K562 (cell line): ENCODE results near the gene NCR1. TPM values are rescaled to one million over a fixed set of nuclear protein-coding genes. Genes with fewer than 3 reads are reported as not detected.

Source experiments
- ATF1 ChIP-seq, 2 experiments: fragments of 450-650 bp in 1 of 2; IDR thresholded peaks; 2 replicates each; pipeline ENCODE4 v1.6.1; 2016; ENCODE audit warnings: missing compliant biosample characterization in 1 of 2, missing genetic modification characterization in 1 of 2
- CAMTA2 ChIP-seq: fragments of 250-450 bp; sonication (Bioruptor Pico); conservative IDR thresholded peaks from 2 replicates; pipeline ENCODE4 v1.5.1; 2022
- CEBPB ChIP-seq: fragments of 450-650 bp; IDR thresholded peaks from 2 replicates; pipeline ENCODE4 v1.6.1; 2016; ENCODE audit warnings: missing genetic modification characterization, missing compliant biosample characterization
- CEBPG ChIP-seq, 3 experiments: fragments of 200-800 bp in 1 of 3; sonication (Bioruptor generic) in 1 of 3; sonication (generic) in 1 of 3; formaldehyde crosslinking in 1 of 3; IDR thresholded peaks in 2 of 3; conservative IDR thresholded peaks in 1 of 3; 2 replicates each; pipeline versions ENCODE4 v1.6.1 to v1.8.0; 2016 to 2022; ENCODE audit warnings: missing compliant biosample characterization in 2 of 3, missing genetic modification characterization in 2 of 3, mild to moderate bottlenecking in 1 of 3, missing genetic modification reagents in 1 of 3
- DMBX1 ChIP-seq: fragments of 250-450 bp; sonication (Bioruptor Pico); IDR thresholded peaks from 2 replicates; pipeline ENCODE4 v1.8.0; 2022; ENCODE audit warnings: inconsistent platforms, mild to moderate bottlenecking, moderate library complexity, borderline replicate concordance
- FOSL1 ChIP-seq: fragments of 200-800 bp; sonication (Bioruptor generic); conservative IDR thresholded peaks from 2 replicates; pipeline ENCODE4 v1.6.1; 2016; ENCODE audit warnings: missing genetic modification characterization, missing compliant biosample characterization
- HDAC8 ChIP-seq: fragments of 450-650 bp; IDR thresholded peaks from 2 replicates; pipeline ENCODE4 v1.6.1; 2016; ENCODE audit warnings: mild to moderate bottlenecking, missing genetic modification characterization, moderate library complexity, missing compliant biosample characterization
- KHSRP ChIP-seq: fragments of 450-650 bp; IDR thresholded peaks from 2 replicates; pipeline ENCODE4 v1.6.1; 2017
- MCM3 ChIP-seq: fragments of 450-650 bp; IDR thresholded peaks from 2 replicates; pipeline ENCODE4 v1.6.1; 2016
- RBBP5 ChIP-seq: fragments of 200-600 bp; sonication (generic); IDR thresholded peaks from 2 replicates; pipeline ENCODE4 v1.6.1; 2012; ENCODE audit warnings: borderline replicate concordance, mild to moderate bottlenecking, low read length, control low read depth, inconsistent platforms; ENCODE audit not compliant: insufficient read depth, poor library complexity, severe bottlenecking
- TEAD4 ChIP-seq, 2 experiments: sonication (generic) in 1 of 2; formaldehyde crosslinking in 1 of 2; IDR thresholded peaks; 2 replicates each; pipeline versions ENCODE4 v1.6.1 to v1.8.0; 2012 to 2022; ENCODE audit warnings: borderline replicate concordance in 1 of 2, inconsistent platforms in 1 of 2, low read length in 1 of 2, mild to moderate bottlenecking in 1 of 2, missing genetic modification reagents in 1 of 2
- YBX1 ChIP-seq: fragments of 450-650 bp; IDR thresholded peaks from 2 replicates; pipeline ENCODE4 v1.7.1; 2016; ENCODE audit warnings: mild to moderate bottlenecking
- ZNF146 ChIP-seq: IDR thresholded peaks from one replicate; pipeline ENCODE4 v1.6.1; 2018; ENCODE audit warnings: missing compliant biosample characterization; ENCODE audit not compliant: unreplicated experiment
- ZNF174 ChIP-seq: fragments of 250-450 bp; sonication (Bioruptor Pico); IDR thresholded peaks from 2 replicates; pipeline ENCODE4 v1.4.0; 2020; ENCODE audit warnings: mild to moderate bottlenecking
- ZNF3 ChIP-seq: fragments of 250-450 bp; sonication (Bioruptor Pico); IDR thresholded peaks from 2 replicates; pipeline ENCODE4 v1.5.0; 2021; ENCODE audit warnings: mild to moderate bottlenecking, moderate library complexity
- ZNF699 ChIP-seq: fragments of 250-450 bp; sonication (Bioruptor Pico); IDR thresholded peaks from 2 replicates; pipeline ENCODE4 v1.8.0; 2021; ENCODE audit warnings: mild to moderate bottlenecking, moderate library complexity; ENCODE audit not compliant: insufficient replicate concordance
- polyA plus RNA-seq, 8 experiments: library from polyadenylated mRNA; depleted of rRNA in 4 of 8; stranded (reverse) in 5 of 8; unstranded in 3 of 8; fragments of >200 nt; fragmentation: Nextera tagmentation in 2 of 8; fragmentation: Illumina TruSeq in 1 of 8; extraction: Ambion mirVana in 2 of 8; extraction: Trizol in 1 of 8; gene quantifications; 2 replicates each; pipeline versions ENCODE4 v1.2.1 to v1.2.3, GENCODE V29; 2011 to 2014; ENCODE audit warnings: inconsistent platforms in 1 of 8, missing spikeins in 1 of 8
- total RNA-seq, 7 experiments: library from RNA; depleted of rRNA in 6 of 7; stranded (reverse); fragments of >200 nt in 6 of 7; fragmentation: Illumina TruSeq in 2 of 7; extraction: Trizol in 2 of 7; gene quantifications; 2 replicates each; pipeline versions ENCODE4 v1.2.1 to v1.2.3, GENCODE V29; 2011 to 2021; ENCODE audit warnings: low replicate concordance in 1 of 7
- TF ChIP-seq, protein P1 (sequence below): sonication (generic); formaldehyde crosslinking; IDR thresholded peaks from 2 replicates; pipeline ENCODE4 v1.9.0; 2022; ENCODE audit warnings: mild to moderate bottlenecking, missing genetic modification reagents
- TF ChIP-seq, protein P2 (sequence below): sonication (generic); formaldehyde crosslinking; IDR thresholded peaks from 2 replicates; pipeline ENCODE4 v1.8.0; 2022; ENCODE audit warnings: missing genetic modification reagents, mild to moderate bottlenecking, borderline replicate concordance
- TF ChIP-seq, protein P3 (sequence below), 2 experiments: fragments of 450-650 bp in 1 of 2; sonication (generic) in 1 of 2; formaldehyde crosslinking; conservative IDR thresholded peaks; 2 replicates each; pipeline versions ENCODE4 v1.4.0 to v1.8.1; 2020 to 2022; ENCODE audit warnings: mild to moderate bottlenecking in 1 of 2, missing genetic modification reagents in 1 of 2
- TF ChIP-seq, protein P4 (sequence below): fragments of 250-450 bp; sonication (Bioruptor Pico); IDR thresholded peaks from 2 replicates; pipeline ENCODE4 v1.5.0; 2022; ENCODE audit warnings: mild to moderate bottlenecking

Gene NCR1
- total and polyA plus RNA-seq, 9 of the 15 experiments (the other 6 are each of a cell fraction or from before 2014, with no cell fraction given) = 0.25 to 3.1 (median 1.2) TPM

DNA sequence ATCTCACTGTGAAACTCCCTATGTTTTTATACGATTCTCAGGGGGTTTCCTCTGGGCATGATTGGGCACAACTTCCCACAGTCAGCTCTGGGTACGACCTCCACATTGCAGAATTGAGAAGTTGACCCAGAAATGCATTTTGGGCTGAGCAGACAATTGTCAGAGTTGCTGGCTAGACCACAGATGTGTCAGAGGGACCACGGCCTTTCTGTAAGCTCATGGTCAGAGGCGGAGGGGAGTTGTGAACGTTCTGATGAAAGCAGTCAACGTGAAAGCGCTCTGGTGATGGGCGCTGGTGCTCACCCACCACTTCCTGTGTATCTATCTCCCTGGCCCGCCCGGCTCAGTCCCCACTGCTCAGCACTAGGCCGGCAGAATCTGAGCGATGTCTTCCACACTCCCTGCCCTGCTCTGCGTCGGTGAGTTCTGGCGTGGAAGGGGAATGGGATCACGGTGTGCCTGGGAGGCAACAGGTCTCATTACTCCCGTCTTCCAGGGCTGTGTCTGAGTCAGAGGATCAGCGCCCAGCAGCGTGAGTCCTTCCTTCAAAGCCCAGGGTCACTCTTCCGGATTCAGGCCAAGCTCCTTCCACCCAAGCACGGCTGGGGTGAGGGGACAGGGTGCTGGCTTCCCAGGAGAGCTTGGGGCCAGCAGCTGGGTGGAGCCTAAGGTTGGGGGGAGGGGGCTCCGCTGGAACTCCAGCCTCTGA, at the start of gene NCR1 (continued):
- TF ChIP-seq, protein P1, sequence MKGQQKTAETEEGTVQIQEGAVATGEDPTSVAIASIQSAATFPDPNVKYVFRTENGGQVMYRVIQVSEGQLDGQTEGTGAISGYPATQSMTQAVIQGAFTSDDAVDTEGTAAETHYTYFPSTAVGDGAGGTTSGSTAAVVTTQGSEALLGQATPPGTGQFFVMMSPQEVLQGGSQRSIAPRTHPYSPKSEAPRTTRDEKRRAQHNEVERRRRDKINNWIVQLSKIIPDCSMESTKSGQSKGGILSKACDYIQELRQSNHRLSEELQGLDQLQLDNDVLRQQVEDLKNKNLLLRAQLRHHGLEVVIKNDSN = 0 out of 2 replicates have a peak, but pooled peaks have one; percentile 26
- no peak for TF ChIP-seq HDAC8
- TF ChIP-seq MCM3 = no peak
- no peak for TF ChIP-seq KHSRP
- TF ChIP-seq ZNF3 (CRISPR knock-in tag) = no peak
- TF ChIP-seq, protein P2, sequence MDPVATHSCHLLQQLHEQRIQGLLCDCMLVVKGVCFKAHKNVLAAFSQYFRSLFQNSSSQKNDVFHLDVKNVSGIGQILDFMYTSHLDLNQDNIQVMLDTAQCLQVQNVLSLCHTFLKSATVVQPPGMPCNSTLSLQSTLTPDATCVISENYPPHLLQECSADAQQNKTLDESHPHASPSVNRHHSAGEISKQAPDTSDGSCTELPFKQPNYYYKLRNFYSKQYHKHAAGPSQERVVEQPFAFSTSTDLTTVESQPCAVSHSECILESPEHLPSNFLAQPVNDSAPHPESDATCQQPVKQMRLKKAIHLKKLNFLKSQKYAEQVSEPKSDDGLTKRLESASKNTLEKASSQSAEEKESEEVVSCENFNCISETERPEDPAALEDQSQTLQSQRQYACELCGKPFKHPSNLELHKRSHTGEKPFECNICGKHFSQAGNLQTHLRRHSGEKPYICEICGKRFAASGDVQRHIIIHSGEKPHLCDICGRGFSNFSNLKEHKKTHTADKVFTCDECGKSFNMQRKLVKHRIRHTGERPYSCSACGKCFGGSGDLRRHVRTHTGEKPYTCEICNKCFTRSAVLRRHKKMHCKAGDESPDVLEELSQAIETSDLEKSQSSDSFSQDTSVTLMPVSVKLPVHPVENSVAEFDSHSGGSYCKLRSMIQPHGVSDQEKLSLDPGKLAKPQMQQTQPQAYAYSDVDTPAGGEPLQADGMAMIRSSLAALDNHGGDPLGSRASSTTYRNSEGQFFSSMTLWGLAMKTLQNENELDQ (CRISPR knock-in tag) = no peak
- TF ChIP-seq DMBX1 (CRISPR knock-in tag) = peak; percentile 59; the same call in 1 of the 2 replicates
- no peak for TF ChIP-seq ZNF699 (CRISPR knock-in tag)
- TF ChIP-seq, protein P3, sequence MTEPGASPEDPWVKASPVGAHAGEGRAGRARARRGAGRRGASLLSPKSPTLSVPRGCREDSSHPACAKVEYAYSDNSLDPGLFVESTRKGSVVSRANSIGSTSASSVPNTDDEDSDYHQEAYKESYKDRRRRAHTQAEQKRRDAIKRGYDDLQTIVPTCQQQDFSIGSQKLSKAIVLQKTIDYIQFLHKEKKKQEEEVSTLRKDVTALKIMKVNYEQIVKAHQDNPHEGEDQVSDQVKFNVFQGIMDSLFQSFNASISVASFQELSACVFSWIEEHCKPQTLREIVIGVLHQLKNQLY (CRISPR knock-in tag; conservative IDR thresholded peaks at IDR 0.05) = no peak
- no peak for TF ChIP-seq CEBPB (tag)
- no peak for TF ChIP-seq ZNF174 (CRISPR knock-in tag)
- TF ChIP-seq CAMTA2 (CRISPR knock-in tag) = no peak
- TF ChIP-seq FOSL1 (tag) = peak; percentile 42; the same call in 1 of the 2 replicates
- TF ChIP-seq, protein P4, sequence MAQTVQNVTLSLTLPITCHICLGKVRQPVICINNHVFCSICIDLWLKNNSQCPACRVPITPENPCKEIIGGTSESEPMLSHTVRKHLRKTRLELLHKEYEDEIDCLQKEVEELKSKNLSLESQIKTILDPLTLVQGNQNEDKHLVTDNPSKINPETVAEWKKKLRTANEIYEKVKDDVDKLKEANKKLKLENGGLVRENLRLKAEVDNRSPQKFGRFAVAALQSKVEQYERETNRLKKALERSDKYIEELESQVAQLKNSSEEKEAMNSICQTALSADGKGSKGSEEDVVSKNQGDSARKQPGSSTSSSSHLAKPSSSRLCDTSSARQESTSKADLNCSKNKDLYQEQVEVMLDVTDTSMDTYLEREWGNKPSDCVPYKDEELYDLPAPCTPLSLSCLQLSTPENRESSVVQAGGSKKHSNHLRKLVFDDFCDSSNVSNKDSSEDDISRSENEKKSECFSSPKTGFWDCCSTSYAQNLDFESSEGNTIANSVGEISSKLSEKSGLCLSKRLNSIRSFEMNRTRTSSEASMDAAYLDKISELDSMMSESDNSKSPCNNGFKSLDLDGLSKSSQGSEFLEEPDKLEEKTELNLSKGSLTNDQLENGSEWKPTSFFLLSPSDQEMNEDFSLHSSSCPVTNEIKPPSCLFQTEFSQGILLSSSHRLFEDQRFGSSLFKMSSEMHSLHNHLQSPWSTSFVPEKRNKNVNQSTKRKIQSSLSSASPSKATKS (CRISPR knock-in tag) = no peak
- TF ChIP-seq YBX1 = no peak
- TF ChIP-seq TEAD4 (IDR thresholded peaks at IDR 0.05; ENCODE audit: low read length) = no peak; the same call in 1 of the 2 replicates
- TF ChIP-seq TEAD4 (CRISPR knock-in tag; IDR thresholded peaks at IDR 0.05; ENCODE audit: borderline replicate concordance) = no peak
- peak; percentile 7; the same call in 1 of the 2 replicates for TF ChIP-seq CEBPG (CRISPR knock-in tag; IDR thresholded peaks at IDR 0.05)
- no peak for TF ChIP-seq CEBPG (tag; conservative IDR thresholded peaks at IDR 0.05 in 1 of 2, IDR thresholded peaks at IDR 0.05 in 1 of 2)
- TF ChIP-seq ATF1 (CRISPR knock-in tag; IDR thresholded peaks at IDR 0.05) = no peak
- 0 out of 2 replicates have a peak, but pooled peaks have one; percentile 17 for TF ChIP-seq ATF1 (tag; IDR thresholded peaks at IDR 0.05)
- no peak for TF ChIP-seq ZNF146 (CRISPR knock-in tag)
- TF ChIP-seq RBBP5 = peak; percentile 34
